AG08395 (cell line): ENCODE measurements around the gene BHMT.
"Not testable (repeated sequence)": the region's sequence is repeated elsewhere in the genome, so short reads cannot be mapped to it uniquely, and the experiment has no call there.

Experiments
- DNase-seq: peaks from one replicate; pipeline ENCODE4 v3.0.0; 2012; ENCODE audit warnings: mixed read lengths, low spot score

The BHMT gene

GRCh38 chr5:79172269-79172668 lies 60.7 kb downstream of the BHMT start:
- no peak for DNase-seq

GRCh38 chr5:79173626-79174025 lies 62.0 kb downstream of the BHMT start:
- no peak for DNase-seq

- DNase-seq: not testable (repeated sequence)
Measured at GRCh38 chr5:79180449-79180848, 68.8 kb downstream of the BHMT start.

GRCh38 chr5:79181419-79182022 lies 69.9 kb downstream of the BHMT start:
- no peak for DNase-seq
